ENCODE results near the gene KDM1A.
A peak's percentile ranks its signal among the peaks of the same experiment; 100 is the strongest.
"Not testable (repeated sequence)": the region's sequence is repeated elsewhere in the genome, so short reads cannot be mapped to it uniquely, and the experiment has no call there.

KDM1A gene

DNA sequence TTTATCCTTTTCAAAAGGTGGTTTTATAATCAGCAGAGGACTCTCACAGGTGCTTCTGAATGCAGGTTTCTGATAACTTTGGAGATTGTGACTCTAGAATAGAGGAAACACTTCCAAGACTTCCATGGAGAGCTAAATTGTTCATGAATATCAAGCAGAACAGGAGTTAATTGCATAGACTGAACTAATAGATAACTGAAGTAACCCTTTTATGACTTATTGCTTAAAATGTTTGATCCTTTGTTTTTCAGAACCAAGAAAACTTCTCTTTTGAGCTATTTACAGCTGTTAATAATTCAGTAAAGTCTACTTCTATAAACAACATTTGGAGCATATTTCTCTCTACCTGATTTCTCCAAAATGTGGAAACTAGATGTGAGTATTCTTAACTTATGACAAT, 23.5 kb upstream of the KDM1A start:
- Histone ChIP-seq H3K9me3 (ENCODE audit: low read length) (peaks cover 4% of the 10 kb centered on the region), H3K4me1 (ENCODE audit: insufficient read depth, low read length) (no peaks in the 10 kb centered on the region), H3K27me3 (ENCODE audit: insufficient read depth, low read length) (no peaks in the 10 kb centered on the region), H2AFZ (ENCODE audit: low read depth, low read length) (no peak overlapping the region), H3K4me3 (ENCODE audit: low read length) (no peak overlapping the region), H3K36me3 (ENCODE audit: insufficient read depth, low read length) (no peaks in the 10 kb centered on the region)

DNA sequence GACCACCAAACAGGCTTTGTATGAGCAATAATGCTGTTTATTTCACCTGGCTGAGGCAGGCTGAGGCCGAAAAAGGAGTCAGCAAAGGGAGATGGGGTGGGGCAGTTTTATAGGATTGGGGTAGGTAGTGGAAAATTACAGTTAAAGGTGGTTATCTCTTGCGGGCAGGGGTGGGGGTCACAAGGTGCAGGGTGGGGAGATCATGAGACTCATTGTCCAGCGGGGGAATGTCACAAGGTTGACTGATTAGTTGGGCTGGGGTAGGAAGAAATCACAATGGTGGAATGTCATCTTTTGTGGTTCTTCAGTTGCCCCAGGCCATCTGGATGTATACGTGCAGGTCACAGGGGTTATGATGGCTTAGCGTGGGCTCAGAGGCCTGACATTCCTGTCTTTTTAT, 21.7 kb upstream of the KDM1A start:
- H3K4me1 ChIP-seq (ENCODE audit: insufficient read depth, low read length); H3K4me3 ChIP-seq (ENCODE audit: low read length); H2AFZ ChIP-seq (ENCODE audit: low read depth, low read length); H3K27me3 ChIP-seq (ENCODE audit: insufficient read depth, low read length); H3K9me3 ChIP-seq (ENCODE audit: low read length); H3K36me3 ChIP-seq (ENCODE audit: insufficient read depth, low read length): not testable (repeated sequence)

GRCh38 chr1:23000133-23000532, 19.1 kb upstream of the KDM1A start:
- not testable (repeated sequence) for H3K4me3 ChIP-seq (ENCODE audit: low read length); H3K27me3 ChIP-seq (ENCODE audit: insufficient read depth, low read length); H3K9me3 ChIP-seq (ENCODE audit: low read length); H2AFZ ChIP-seq (ENCODE audit: low read depth, low read length); H3K36me3 ChIP-seq (ENCODE audit: insufficient read depth, low read length); H3K4me1 ChIP-seq (ENCODE audit: insufficient read depth, low read length)

- H3K4me1 ChIP-seq (ENCODE audit: insufficient read depth, low read length); H2AFZ ChIP-seq (ENCODE audit: low read depth, low read length); H3K4me3 ChIP-seq (ENCODE audit: low read length); H3K36me3 ChIP-seq (ENCODE audit: insufficient read depth, low read length); H3K9me3 ChIP-seq (ENCODE audit: low read length); H3K27me3 ChIP-seq (ENCODE audit: insufficient read depth, low read length): not testable (repeated sequence)
These were observed 17.1 kb upstream of the KDM1A start for GRCh38 chr1:23002218-23002617.

DNA sequence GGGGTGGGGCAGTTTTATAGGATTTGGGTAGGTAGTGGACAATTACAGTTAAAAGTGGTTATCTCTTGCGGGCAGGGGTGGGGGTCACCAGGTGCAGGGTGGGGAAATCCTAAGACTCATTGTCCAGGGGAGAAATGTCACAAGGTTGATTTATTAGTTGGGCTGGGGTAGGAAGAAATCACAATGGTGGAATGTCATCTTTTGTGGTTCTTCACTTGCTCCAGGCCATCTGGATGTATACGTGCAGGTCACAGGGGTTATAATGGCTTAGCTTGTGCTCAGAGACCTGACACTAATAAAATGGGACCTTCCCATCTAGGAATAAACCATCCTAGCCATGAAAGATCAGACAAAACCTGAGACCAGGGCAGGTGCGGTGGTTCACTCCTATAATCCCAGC, 15.2 kb upstream of the KDM1A start:
- Histone ChIP-seq H2AFZ (ENCODE audit: low read depth, low read length) (no peak overlapping the region), H3K4me3 (ENCODE audit: low read length) (no peak overlapping the region), H3K9me3 (ENCODE audit: low read length) (peaks cover 4% of the 10 kb centered on the region), H3K27me3 (ENCODE audit: insufficient read depth, low read length) (peaks cover 5% of the 10 kb centered on the region), H3K36me3 (ENCODE audit: insufficient read depth, low read length) (no peaks in the 10 kb centered on the region), H3K4me1 (ENCODE audit: insufficient read depth, low read length) (no peaks in the 10 kb centered on the region)

- H3K4me3 ChIP-seq (ENCODE audit: low read length); H3K9me3 ChIP-seq (ENCODE audit: low read length); H3K27me3 ChIP-seq (ENCODE audit: insufficient read depth, low read length); H2AFZ ChIP-seq (ENCODE audit: low read depth, low read length); H3K4me1 ChIP-seq (ENCODE audit: insufficient read depth, low read length); H3K36me3 ChIP-seq (ENCODE audit: insufficient read depth, low read length): not testable (repeated sequence)
These were observed 14.5 kb upstream of the KDM1A start for GRCh38 chr1:23004769-23005168.

GRCh38 chr1:23007106-23007505, 12.2 kb upstream of the KDM1A start:
- H2AFZ ChIP-seq (ENCODE audit: low read depth, low read length), result no peak overlapping the region
- H3K9me3 ChIP-seq (ENCODE audit: low read length), result peaks cover 3% of the 10 kb centered on the region
- no peak overlapping the region for H3K4me3 ChIP-seq (ENCODE audit: low read length)
- no peaks in the 10 kb centered on the region for H3K4me1 ChIP-seq (ENCODE audit: insufficient read depth, low read length)
- no peaks in the 10 kb centered on the region for H3K36me3 ChIP-seq (ENCODE audit: insufficient read depth, low read length)
- no peaks in the 10 kb centered on the region for H3K27me3 ChIP-seq (ENCODE audit: insufficient read depth, low read length)

GRCh38 chr1:23008901-23009300, 10.4 kb upstream of the KDM1A start:
- Histone ChIP-seq H3K27me3 (ENCODE audit: insufficient read depth, low read length) (no peaks in the 10 kb centered on the region), H3K36me3 (ENCODE audit: insufficient read depth, low read length) (no peaks in the 10 kb centered on the region), H3K4me3 (ENCODE audit: low read length) (no peak overlapping the region), H2AFZ (ENCODE audit: low read depth, low read length) (no peak overlapping the region), H3K9me3 (ENCODE audit: low read length) (no peaks in the 10 kb centered on the region), H3K4me1 (ENCODE audit: insufficient read depth, low read length) (peaks cover 4% of the 10 kb centered on the region)

DNA sequence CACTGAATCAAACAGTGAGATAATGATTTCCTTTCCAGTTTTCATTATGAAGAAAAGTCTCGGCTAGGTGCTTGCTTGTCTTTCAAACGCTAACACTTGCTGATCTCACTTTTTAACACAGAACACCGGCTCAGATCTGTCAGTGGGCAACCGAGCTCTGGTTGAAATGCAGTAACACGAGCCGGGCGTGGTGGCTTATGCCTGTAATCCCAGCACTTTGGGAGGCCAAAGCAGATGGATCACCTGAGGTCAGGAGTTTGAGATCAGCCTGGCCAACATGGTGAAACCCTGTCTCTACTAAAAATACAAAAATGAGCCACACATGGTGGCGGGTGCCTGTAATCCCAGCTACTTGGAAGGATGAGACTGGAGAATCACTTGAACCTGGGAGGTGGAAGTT, 9.2 kb upstream of the KDM1A start:
- H3K27me3 ChIP-seq (ENCODE audit: insufficient read depth, low read length); H3K4me1 ChIP-seq (ENCODE audit: insufficient read depth, low read length); H2AFZ ChIP-seq (ENCODE audit: low read depth, low read length); H3K36me3 ChIP-seq (ENCODE audit: insufficient read depth, low read length); H3K9me3 ChIP-seq (ENCODE audit: low read length); H3K4me3 ChIP-seq (ENCODE audit: low read length): not testable (repeated sequence)

DNA sequence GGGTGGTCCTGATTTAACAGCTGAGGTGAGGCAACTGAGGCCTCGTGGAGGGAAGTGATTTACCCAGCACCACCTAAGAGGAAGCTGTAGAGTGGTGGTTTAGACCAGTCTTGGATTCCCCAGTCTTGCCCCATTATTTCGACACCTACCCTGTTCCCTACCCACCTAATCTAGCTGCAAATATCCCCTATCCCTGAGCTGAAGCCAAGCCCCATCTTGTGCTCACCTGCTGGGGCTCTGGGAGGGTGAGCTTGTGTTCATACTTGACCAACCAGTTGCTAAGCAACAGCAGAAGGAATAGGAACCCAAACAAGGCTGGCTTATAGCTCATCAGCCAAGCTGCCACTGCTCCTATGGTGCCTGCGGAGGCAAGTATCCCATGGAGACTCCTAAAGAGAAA, 5.6 kb upstream of the KDM1A start:
- H3K9me3 ChIP-seq (ENCODE audit: low read length), result no peaks in the 10 kb centered on the region

GRCh38 chr1:23018661-23019093, 591 bp upstream of the KDM1A start:
- peak overlapping the region; percentile 74 for H2AFZ ChIP-seq (ENCODE audit: low read depth, low read length)
- peak overlapping the region; percentile 92 for H3K4me3 ChIP-seq (ENCODE audit: low read length)
- H3K4me1 ChIP-seq (ENCODE audit: insufficient read depth, low read length), result peaks cover 7% of the 10 kb centered on the region
- no peaks in the 10 kb centered on the region for H3K36me3 ChIP-seq (ENCODE audit: insufficient read depth, low read length)
- no peaks in the 10 kb centered on the region for H3K27me3 ChIP-seq (ENCODE audit: insufficient read depth, low read length)
- H3K9me3 ChIP-seq (ENCODE audit: low read length), result peaks cover 16% of the 10 kb centered on the region

More for the DNA sequence above, 5.6 kb upstream of the KDM1A start:
- H3K4me3 ChIP-seq (ENCODE audit: low read length), result no peak overlapping the region
- H2AFZ ChIP-seq (ENCODE audit: low read depth, low read length), result no peak overlapping the region
- no peaks in the 10 kb centered on the region for H3K27me3 ChIP-seq (ENCODE audit: insufficient read depth, low read length)
- H3K36me3 ChIP-seq (ENCODE audit: insufficient read depth, low read length), result no peaks in the 10 kb centered on the region
- H3K4me1 ChIP-seq (ENCODE audit: insufficient read depth, low read length), result peaks cover 6% of the 10 kb centered on the region

GRCh38 chr1:23019863-23020625, 776 bp downstream of the KDM1A start:
- H3K36me3 ChIP-seq (ENCODE audit: insufficient read depth, low read length), result no peaks in the 10 kb centered on the region
- peak overlapping the region; percentile 21 for H2AFZ ChIP-seq (ENCODE audit: low read depth, low read length)
- peak overlapping the region; percentile 92 for H3K4me3 ChIP-seq (ENCODE audit: low read length)
- H3K4me1 ChIP-seq (ENCODE audit: insufficient read depth, low read length), result peaks cover 3% of the 10 kb centered on the region
- H3K27me3 ChIP-seq (ENCODE audit: insufficient read depth, low read length), result no peaks in the 10 kb centered on the region
- peaks cover 22% of the 10 kb centered on the region for H3K9me3 ChIP-seq (ENCODE audit: low read length)

DNA sequence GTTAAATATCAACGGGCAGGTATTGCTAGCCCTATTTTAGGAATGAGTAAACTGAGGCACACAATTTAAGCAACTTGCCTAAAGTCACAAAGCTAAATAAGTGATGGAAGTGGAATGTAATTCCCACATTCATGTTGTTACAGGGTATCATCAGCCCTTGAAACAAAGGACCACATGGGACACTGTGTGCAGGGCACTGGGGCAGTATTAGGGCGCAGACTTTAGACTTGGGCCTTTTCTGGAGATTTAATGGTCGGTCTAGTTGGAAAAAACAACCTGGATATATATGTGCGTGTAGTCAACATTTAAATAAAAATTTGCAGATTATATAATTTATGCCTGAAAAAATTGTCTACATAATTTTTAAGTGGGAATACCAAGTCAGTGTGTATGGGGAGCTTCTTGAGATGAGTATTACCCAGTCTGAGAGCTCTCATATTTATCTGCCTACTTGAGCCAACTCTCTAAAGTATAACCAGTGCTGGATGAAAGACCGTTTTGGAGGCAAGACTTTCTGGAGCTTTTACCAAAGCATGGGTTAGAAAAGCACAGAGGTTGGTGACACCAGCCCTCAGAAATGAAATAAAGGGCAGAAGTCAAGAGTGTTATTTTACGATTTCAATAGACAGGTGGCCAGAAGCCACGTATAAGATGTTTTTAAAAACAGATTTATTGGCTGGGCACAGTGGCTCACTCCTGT, 1.6 kb downstream of the KDM1A start:
- peaks cover 3% of the 10 kb centered on the region for H3K4me1 ChIP-seq (ENCODE audit: insufficient read depth, low read length)
- H3K9me3 ChIP-seq (ENCODE audit: low read length), result peaks cover 23% of the 10 kb centered on the region

More for the DNA sequence above, 1.6 kb downstream of the KDM1A start:
- Histone ChIP-seq H3K27me3 (ENCODE audit: insufficient read depth, low read length) (no peaks in the 10 kb centered on the region), H2AFZ (ENCODE audit: low read depth, low read length) (no peak overlapping the region), H3K36me3 (ENCODE audit: insufficient read depth, low read length) (no peaks in the 10 kb centered on the region), H3K4me3 (ENCODE audit: low read length) (peak overlapping the region; percentile 92)
